ENCODE data around the gene OOSP4A. TPM values are rescaled to one million over a fixed set of nuclear protein-coding genes. Genes with fewer than 3 reads are reported as not detected.

Gene OOSP4A
- total RNA-seq = not detected

GRCh38 chr11:59963733-59964132, at the start of gene OOSP4A:
OOSP4A (plus strand) TSS chr11:59964033; CDS start chr11:59964033, 0 bp downstream.
- no peak for TF ChIP-seq CTCF (IDR thresholded peaks at IDR 0.05)
- TF ChIP-seq EP300 (IDR thresholded peaks at IDR 0.05) = no peak
- no peak for TF ChIP-seq POLR2A (IDR thresholded peaks at IDR 0.05)
- Histone ChIP-seq H3K4me3 (no peak within 1 kb of the TSS), H3K9me3 (no peaks in the 10 kb centered on the region), H3K4me1 (no peaks in the 10 kb centered on the region), H3K27me3 (no peaks in the 10 kb centered on the region), H3K36me3 (no peaks in the 10 kb centered on the region), H3K27ac (no peak within 1 kb of the TSS)
- 91% methylated on average over 3 of the region's 3 CpGs for WGBS, 2 donors
- DNase-seq (ENCODE audit: low spot score in 2 of 2) = no peak

- Histone ChIP-seq H3K27me3 (no peaks in the 10 kb centered on the region), H3K4me1 (peaks cover 0 to 4% (median 0%) of the 10 kb centered on the region in 4 donors), H3K9me3 (peaks cover 0 to 22% (median 6%) of the 10 kb centered on the region in 4 donors), H3K27ac (peak overlapping the region in 2 of 4 donors; percentile 66 to 78), H3K4me3 (no peak overlapping the region), H3K36me3 (no peaks in the 10 kb centered on the region)
- no peak for DNase-seq (ENCODE audit: low spot score in 2 of 2)
- 48 to 61% methylated on average over 2 of the region's 2 CpGs for WGBS, 2 donors
- TF ChIP-seq EP300 (IDR thresholded peaks at IDR 0.05) (no peak), POLR2A (IDR thresholded peaks at IDR 0.05) (no peak), CTCF (IDR thresholded peaks at IDR 0.05) (no peak)
Measured at GRCh38 chr11:59918480-59918879, 45.4 kb upstream of the OOSP4A start.

GRCh38 chr11:59918987-59919589, 44.7 kb upstream of the OOSP4A start:
- TF ChIP-seq CTCF (IDR thresholded peaks at IDR 0.05) (peak; percentile 33 to 57 (median 53)), POLR2A (IDR thresholded peaks at IDR 0.05) (no peak)
- WGBS, 2 donors = 37 to 44% methylated on average over 3 of the region's 3 CpGs
- Histone ChIP-seq H3K4me1 (peaks cover 0 to 4% (median 0%) of the 10 kb centered on the region in 4 donors), H3K36me3 (no peaks in the 10 kb centered on the region), H3K27me3 (no peaks in the 10 kb centered on the region), H3K9me3 (peaks cover 0 to 28% (median 10%) of the 10 kb centered on the region in 4 donors), H3K4me3 (no peak overlapping the region), H3K27ac (peak overlapping the region in 2 of 4 donors; percentile 66 to 78)
- DNase-seq (ENCODE audit: low spot score in 2 of 2) = peak in 1 of 2 donors; percentile 38

GRCh38 chr11:59923813-59924212, 40.0 kb upstream of the OOSP4A start:
- TF ChIP-seq CTCF (IDR thresholded peaks at IDR 0.05) (no peak), POLR2A (IDR thresholded peaks at IDR 0.05) (no peak), EP300 (IDR thresholded peaks at IDR 0.05) (no peak)
- WGBS, 2 donors = 89 to 95% methylated on average over 6 of the region's 6 CpGs
- H3K9me3 ChIP-seq = peaks cover 0 to 46% (median 10%) of the 10 kb centered on the region in 4 donors
- DNase-seq (ENCODE audit: low spot score in 2 of 2) = no peak
- no peaks in the 10 kb centered on the region for H3K27me3 ChIP-seq
- H3K4me1 ChIP-seq = peaks cover 0 to 4% (median 0%) of the 10 kb centered on the region in 4 donors
- no peaks in the 10 kb centered on the region for H3K36me3 ChIP-seq
- H3K27ac ChIP-seq = no peak overlapping the region
- no peak overlapping the region for H3K4me3 ChIP-seq

GRCh38 chr11:59931688-59932087, 32.1 kb upstream of the OOSP4A start:
- Histone ChIP-seq H3K9me3 (peaks cover 0 to 11% (median 0%) of the 10 kb centered on the region in 4 donors), H3K27me3 (no peaks in the 10 kb centered on the region), H3K36me3 (no peaks in the 10 kb centered on the region), H3K4me3 (no peak overlapping the region), H3K4me1 (no peaks in the 10 kb centered on the region), H3K27ac (no peak overlapping the region)
- TF ChIP-seq EP300 (IDR thresholded peaks at IDR 0.05) (no peak), CTCF (IDR thresholded peaks at IDR 0.05) (no peak), POLR2A (IDR thresholded peaks at IDR 0.05) (no peak)
- DNase-seq (ENCODE audit: low spot score in 2 of 2) = no peak
- WGBS, 2 donors = 75 to 79% methylated on average over 1 of the region's 1 CpG

Data from tibial nerve (tissue), 4 donors.